Measurements from ENCODE around the gene HUNK. TPM values are rescaled to one million over a fixed set of nuclear protein-coding genes. Genes with fewer than 3 reads are reported as not detected.
A peak's percentile ranks its signal among the peaks of the same experiment; 100 is the strongest.

HUNK gene
- 1 to 10 TPM; 4.8 to 5.9 (median 5.6) TPM for total RNA-seq

GRCh38 chr21:31872452-31873274 is at the start of gene HUNK:
HUNK (plus strand) TSS chr21:31873020; CDS start chr21:31873675, 655 bp downstream.
- Histone ChIP-seq H3K9me3 (no peaks in the 10 kb centered on the region), H3K27me3 (peaks cover 30% of the 10 kb centered on the region), H3K27ac (peak within 1 kb of the TSS; percentile 83), H3K4me1 (peaks cover 33% of the 10 kb centered on the region), H3K4me3 (peak within 1 kb of the TSS; percentile 89), H3K36me3 (no peaks in the 10 kb centered on the region)
- DNase-seq (ENCODE audit: low spot score in 2 of 2), result peak in 1 of 2 donors; percentile 73
- no peak for TF ChIP-seq CTCF (IDR thresholded peaks at IDR 0.05)
- TF ChIP-seq POLR2A (IDR thresholded peaks at IDR 0.05), result no peak
- TF ChIP-seq EP300 (IDR thresholded peaks at IDR 0.05), result no peak
- no peak for TF ChIP-seq POLR2AphosphoS5 (IDR thresholded peaks at IDR 0.05)
- 1% methylated on average over 18 of the region's 74 CpGs for WGBS

DNA sequence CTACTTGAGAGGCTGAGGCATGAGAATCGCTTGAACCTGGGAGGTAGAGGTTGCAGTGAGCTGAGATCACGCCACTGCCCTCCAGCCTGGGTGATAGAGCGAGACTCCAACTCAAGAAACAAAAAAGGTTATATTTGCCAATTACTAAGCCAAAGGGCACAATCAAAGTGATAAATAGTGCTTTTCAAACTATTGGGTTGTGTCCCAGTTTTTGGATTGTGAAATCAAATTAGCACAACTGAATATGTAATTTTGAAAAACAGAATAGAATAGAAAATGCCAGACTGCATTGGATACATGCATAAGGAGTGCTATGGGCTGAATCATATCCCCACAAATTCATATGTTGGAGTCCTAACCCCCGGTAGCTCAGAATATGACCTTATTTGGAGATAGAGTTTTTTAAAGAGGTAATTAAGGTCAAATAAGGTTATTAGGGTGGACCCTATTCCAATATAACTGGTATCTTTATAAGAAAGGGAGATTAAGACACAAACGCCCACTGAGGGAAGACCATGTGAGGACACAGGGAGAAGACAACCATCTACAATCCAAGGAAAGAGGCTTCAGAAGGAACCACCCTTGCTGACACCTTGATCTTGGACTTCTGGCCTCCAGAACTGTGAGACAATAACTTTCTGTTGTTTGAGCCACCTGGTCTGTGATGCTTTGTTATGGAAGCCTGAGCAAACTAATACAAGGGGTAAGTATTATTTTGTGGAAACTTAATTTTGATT is 42.9 kb upstream of the HUNK start:
- Histone ChIP-seq H3K4me3 (no peak overlapping the region), H3K27ac (no peak overlapping the region), H3K4me1 (peaks cover 4% of the 10 kb centered on the region), H3K9me3 (no peaks in the 10 kb centered on the region), H3K27me3 (no peaks in the 10 kb centered on the region), H3K36me3 (no peaks in the 10 kb centered on the region)
- WGBS, result 58% methylated on average over 5 of the region's 5 CpGs
- DNase-seq (ENCODE audit: low spot score in 2 of 2), result no peak
- TF ChIP-seq POLR2AphosphoS5 (IDR thresholded peaks at IDR 0.05) (no peak), POLR2A (IDR thresholded peaks at IDR 0.05) (no peak), EP300 (IDR thresholded peaks at IDR 0.05) (no peak), CTCF (IDR thresholded peaks at IDR 0.05) (no peak)

- no peak for TF ChIP-seq POLR2AphosphoS5 (IDR thresholded peaks at IDR 0.05)
- TF ChIP-seq EP300 (IDR thresholded peaks at IDR 0.05), result no peak
- TF ChIP-seq POLR2A (IDR thresholded peaks at IDR 0.05), result no peak
- TF ChIP-seq CTCF (IDR thresholded peaks at IDR 0.05), result no peak
- H3K36me3 ChIP-seq, result no peaks in the 10 kb centered on the region
- WGBS, result 50% methylated on average over 4 of the region's 4 CpGs
- no peak overlapping the region for H3K27ac ChIP-seq
- no peaks in the 10 kb centered on the region for H3K27me3 ChIP-seq
- no peak overlapping the region for H3K4me3 ChIP-seq
- H3K9me3 ChIP-seq, result no peaks in the 10 kb centered on the region
- peaks cover 4% of the 10 kb centered on the region for H3K4me1 ChIP-seq
- no peak for DNase-seq (ENCODE audit: low spot score in 2 of 2)
These were observed 42.1 kb upstream of the HUNK start for GRCh38 chr21:31830701-31831100.

DNA sequence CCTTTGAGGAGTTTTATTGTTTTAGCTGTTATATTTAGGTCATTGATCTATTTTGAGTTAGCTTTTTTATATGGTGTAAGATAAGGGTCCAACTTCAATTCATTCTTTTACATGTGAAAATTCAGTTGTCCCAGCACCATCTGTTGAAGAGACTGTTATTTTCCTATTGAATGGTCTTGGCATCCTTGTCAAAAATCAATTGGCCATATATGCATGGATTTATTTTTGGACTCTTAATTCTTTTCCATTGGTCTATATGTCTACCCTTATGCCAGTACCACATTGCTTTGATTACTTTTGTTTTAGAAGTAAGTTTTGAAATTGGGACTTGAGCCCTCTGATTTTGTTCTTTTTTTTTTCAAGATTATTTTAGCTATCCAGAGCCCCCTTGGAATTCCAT is 35.8 kb upstream of the HUNK start:
- no peak for DNase-seq (ENCODE audit: low spot score in 2 of 2)
- Histone ChIP-seq H3K36me3 (no peaks in the 10 kb centered on the region), H3K27me3 (no peaks in the 10 kb centered on the region), H3K9me3 (no peaks in the 10 kb centered on the region), H3K4me3 (no peak overlapping the region), H3K4me1 (no peaks in the 10 kb centered on the region), H3K27ac (no peak overlapping the region)
- TF ChIP-seq POLR2A (IDR thresholded peaks at IDR 0.05) (no peak), EP300 (IDR thresholded peaks at IDR 0.05) (no peak), POLR2AphosphoS5 (IDR thresholded peaks at IDR 0.05) (no peak), CTCF (IDR thresholded peaks at IDR 0.05) (no peak)

Data from suprapubic skin (tissue), 4 donors.